ENCODE data around the gene IL34.
"Not testable (repeated sequence)": the region's sequence is repeated elsewhere in the genome, so short reads cannot be mapped to it uniquely, and the experiment has no call there.

GRCh38 chr16:70670938-70671337 is 24.6 kb downstream of the IL34 start:
- TF ChIP-seq CTCF (IDR thresholded peaks at IDR 0.05; ENCODE audit: borderline replicate concordance, extremely low read depth, low read length, poor library complexity, severe bottlenecking); EZH2 (IDR thresholded peaks at IDR 0.05; ENCODE audit: borderline replicate concordance, low read depth, low read length, severe bottlenecking): not testable (repeated sequence)
